Activated CD4-positive, alpha-beta T cell treated with anti-CD3 and anti-CD28 coated beads, Interleukin-2, amount 10 ng/mL, durations not matched to agents 24 days and 14 days (primary cell): ENCODE measurements around the gene AMZ1. TPM values are rescaled to one million over a fixed set of nuclear protein-coding genes. Genes with fewer than 3 reads are reported as not detected.

Source experiments
- DNase-seq: peaks from one replicate; pipeline ENCODE4 v3.0.0; 2022
- H3K27ac Mint-ChIP-seq: one replicate; pipeline ENCODE4 v1.8.0; 2022; ENCODE audit warnings: mild to moderate bottlenecking, mixed read lengths
- H3K27me3 Mint-ChIP-seq: one replicate; pipeline ENCODE4 v1.8.0; 2022; ENCODE audit warnings: mixed read lengths
- H3K36me3 Mint-ChIP-seq: one replicate; pipeline ENCODE4 v1.8.0; 2022; ENCODE audit warnings: low read depth, mild to moderate bottlenecking, mixed read lengths
- H3K4me1 Mint-ChIP-seq: one replicate; pipeline ENCODE4 v1.8.0; 2021; ENCODE audit warnings: mixed read lengths
- H3K4me3 Mint-ChIP-seq: one replicate; pipeline ENCODE4 v1.8.0; 2022; ENCODE audit warnings: mild to moderate bottlenecking, moderate library complexity, mixed read lengths
- H3K9me3 Mint-ChIP-seq: one replicate; pipeline ENCODE4 v1.8.0; 2021; ENCODE audit warnings: mixed read lengths
- intact Hi-C: fragments of 100-400 bp; cut with micrococcal nuclease; formaldehyde crosslinking; loops from one replicate; pipeline ENCODE4 v1.15.1; 2023
- total RNA-seq: library from RNA; stranded (reverse); gene quantifications from 2 replicates; pipeline ENCODE4 v1.2.3, GENCODE V29; 2022

Gene AMZ1
- total RNA-seq, 1 donor from 2014 or later = not detected

DNA sequence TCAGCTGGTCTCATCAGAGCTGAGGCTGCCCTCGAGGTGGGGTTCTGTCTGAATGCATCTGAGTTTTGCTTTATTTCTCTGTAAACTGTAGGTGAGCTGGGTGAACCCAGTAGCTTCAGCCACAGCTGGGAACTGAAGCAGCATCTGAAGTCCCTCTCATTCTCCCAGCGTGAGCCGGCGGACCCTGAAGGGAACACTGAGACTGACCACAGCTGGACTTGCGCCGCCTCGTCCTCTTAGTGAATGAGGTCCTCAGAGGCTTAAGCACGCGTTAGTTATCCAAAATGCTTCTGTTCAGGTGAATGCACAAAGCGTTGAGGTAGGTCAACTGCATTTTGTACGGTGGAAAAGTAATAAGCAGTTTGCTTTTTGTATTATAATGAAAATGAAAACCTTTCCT, 76.6 kb downstream of the AMZ1 start:
- intact Hi-C loops = no loop called here
- H3K4me1 Mint-ChIP-seq = peaks cover 16% of the 10 kb centered on the region
- H3K36me3 Mint-ChIP-seq = peaks cover 6% of the 10 kb centered on the region
- H3K4me3 Mint-ChIP-seq = no peak overlapping the region
- no peak overlapping the region for H3K27ac Mint-ChIP-seq
- H3K9me3 Mint-ChIP-seq = no peaks in the 10 kb centered on the region
- no peak for DNase-seq
- no peaks in the 10 kb centered on the region for H3K27me3 Mint-ChIP-seq

Other genes with a start within 250 kb of the AMZ1 start
- not detected in 2 replicates for gene GRIFIN, start 211.8 kb upstream of the AMZ1 start, total RNA-seq
- gene LFNG, start 168.4 kb upstream of the AMZ1 start, total RNA-seq = 33.9 and 34.2 TPM in 2 replicates
- gene BRAT1, start 132.7 kb upstream of the AMZ1 start, total RNA-seq = 39.5 and 40.9 TPM in 2 replicates
- 11.7 and 12.3 TPM in 2 replicates for gene IQCE, start 129.2 kb upstream of the AMZ1 start, total RNA-seq
- 35.6 and 38.0 TPM in 2 replicates for gene TTYH3, start 56.2 kb upstream of the AMZ1 start, total RNA-seq
- 30.6 and 31.0 TPM in 2 replicates for gene GNA12, start 156.1 kb downstream of the AMZ1 start, total RNA-seq